Bone marrow (tissue), 2 donors: Measurements from ENCODE around the gene DENND2A.
"Not testable (repeated sequence)": the region's sequence is repeated elsewhere in the genome, so short reads cannot be mapped to it uniquely, and the experiment has no call there.

Experiments
- DNase-seq, 2 donors: peaks; one replicate each; lab custom pipeline; 2025; lab: John Stamatoyannopoulos, UW

DENND2A gene

GRCh38 chr7:140673063-140673773 is 32.6 kb upstream of the DENND2A start:
- no peak for DNase-seq

GRCh38 chr7:140672382-140673062 is 31.9 kb upstream of the DENND2A start, which contains the start of gene ADCK2:
Gene ADCK2 (plus strand): TSS chr7:140672945. CDS start chr7:140673331, 386 bp downstream.
- DNase-seq: peak; percentile 6 to 25

GRCh38 chr7:140671966-140672365 is 31.4 kb upstream of the DENND2A start:
- no peak for DNase-seq

- no peak for DNase-seq
Observed at GRCh38 chr7:140670343-140670935, 29.8 kb upstream of the DENND2A start.

- DNase-seq: not testable (repeated sequence)
Observed at GRCh38 chr7:140669862-140670261, 29.2 kb upstream of the DENND2A start.

- no peak for DNase-seq
Observed at GRCh38 chr7:140669352-140669751, 28.7 kb upstream of the DENND2A start.

- DNase-seq: no peak
Observed at GRCh38 chr7:140668641-140669040, 28.0 kb upstream of the DENND2A start.

GRCh38 chr7:140667476-140667875 is 26.9 kb upstream of the DENND2A start:
- no peak for DNase-seq

GRCh38 chr7:140662938-140663337 is 22.3 kb upstream of the DENND2A start:
- DNase-seq: not testable (repeated sequence)

- DNase-seq: no peak
Observed at GRCh38 chr7:140661124-140661523, 20.5 kb upstream of the DENND2A start.

GRCh38 chr7:140659856-140660255 is 19.2 kb upstream of the DENND2A start:
- DNase-seq: no peak

GRCh38 chr7:140657891-140658290 is 17.3 kb upstream of the DENND2A start:
- DNase-seq: no peak

- DNase-seq: peak in 1 of 2 donors; percentile 77
Observed at GRCh38 chr7:140656548-140657515, 16.2 kb upstream of the DENND2A start.

- no peak for DNase-seq
Observed at GRCh38 chr7:140655511-140656408, 15.1 kb upstream of the DENND2A start.

GRCh38 chr7:140654661-140655060 is 14.0 kb upstream of the DENND2A start:
- DNase-seq: no peak

- DNase-seq: no peak
Observed at GRCh38 chr7:140654109-140654387, 13.4 kb upstream of the DENND2A start.

- DNase-seq: peak in 1 of 2 donors; percentile 23
Observed at GRCh38 chr7:140653319-140654108, 12.9 kb upstream of the DENND2A start.

GRCh38 chr7:140650367-140650766 is 9.8 kb upstream of the DENND2A start:
- no peak for DNase-seq

- peak in 1 of 2 donors; percentile 21 for DNase-seq
Observed at GRCh38 chr7:140649556-140650205, 9.1 kb upstream of the DENND2A start.
